Tibial nerve (tissue), 4 donors: Measurements from ENCODE around the gene LYPD1. TPM values are rescaled to one million over a fixed set of nuclear protein-coding genes. Genes with fewer than 3 reads are reported as not detected.

Experiments used
- DNase-seq, 2 donors: peaks; one replicate each; pipeline ENCODE4 v3.0.0-alpha.2; 2019; ENCODE audit warnings: low spot score in 2 of 2
- H3K27ac ChIP-seq, 4 donors: fragments of 200-600 bp; sonication (generic) in 3 of 4; one replicate each; pipeline ENCODE4 v1.5.1; 2017 to 2019; ENCODE audit warnings: mild to moderate bottlenecking in 1 of 4
- H3K27me3 ChIP-seq, 2 donors: fragments of 200-600 bp; sonication (generic) in 1 of 2; one replicate each; pipeline versions ENCODE4 v1.5.1 to v1.6.0; 2017 to 2019
- H3K36me3 ChIP-seq, 3 donors: fragments of 200-600 bp; sonication (generic); one replicate each; pipeline ENCODE4 v1.5.1; 2018 to 2019
- H3K4me1 ChIP-seq, 4 donors: fragments of 200-600 bp; sonication (generic) in 3 of 4; one replicate each; pipeline ENCODE4 v1.5.1; 2017 to 2019
- H3K4me3 ChIP-seq, 4 donors: fragments of 200-600 bp; sonication (generic) in 3 of 4; one replicate each; pipeline ENCODE4 v1.5.1; 2017 to 2019; ENCODE audit warnings: mild to moderate bottlenecking in 1 of 4, moderate library complexity in 1 of 4
- H3K9me3 ChIP-seq, 4 donors: fragments of 200-600 bp; sonication (generic) in 3 of 4; one replicate each; pipeline ENCODE4 v1.5.1; 2017 to 2019
- EP300 ChIP-seq, 2 donors: sonication (generic); formaldehyde crosslinking; IDR thresholded peaks; one replicate each; pipeline ENCODE4 v1.6.1; 2017; ENCODE audit warnings: antibody characterized with exemption in 2 of 2, mild to moderate bottlenecking in 1 of 2
- POLR2A ChIP-seq, 2 donors: fragments of 450-650 bp; IDR thresholded peaks; one replicate each; pipeline ENCODE4 v1.6.1; 2017; ENCODE audit warnings: antibody characterized with exemption in 2 of 2, mild to moderate bottlenecking in 2 of 2, moderate library complexity in 2 of 2
- WGBS, 2 donors: methylation state at CpG; one replicate each; pipeline ENCODE4 v1.1.5; 2018; 5-methylcytosine and 5-hydroxymethylcytosine counted together
- total RNA-seq, 4 donors: library from RNA; depleted of rRNA; stranded (reverse); fragments of >200 nt; gene quantifications; one replicate each; pipeline ENCODE4 v1.1.0, GENCODE V29; 2016
- TF ChIP-seq, protein P1 (sequence below), 5 experiments: fragments of 200-600 bp in 3 of 5; fragments of 450-650 bp in 2 of 5; sonication (generic) in 3 of 5; IDR thresholded peaks; one replicate each; pipeline ENCODE4 v1.5.1; 2016 to 2019; ENCODE audit warnings: antibody characterized with exemption in 5 of 5, mild to moderate bottlenecking in 3 of 5, moderate library complexity in 2 of 5

The LYPD1 gene
- total RNA-seq, 4 donors from 2014 or later: 0.22 to 7.5 (median 2.6) TPM

DNA sequence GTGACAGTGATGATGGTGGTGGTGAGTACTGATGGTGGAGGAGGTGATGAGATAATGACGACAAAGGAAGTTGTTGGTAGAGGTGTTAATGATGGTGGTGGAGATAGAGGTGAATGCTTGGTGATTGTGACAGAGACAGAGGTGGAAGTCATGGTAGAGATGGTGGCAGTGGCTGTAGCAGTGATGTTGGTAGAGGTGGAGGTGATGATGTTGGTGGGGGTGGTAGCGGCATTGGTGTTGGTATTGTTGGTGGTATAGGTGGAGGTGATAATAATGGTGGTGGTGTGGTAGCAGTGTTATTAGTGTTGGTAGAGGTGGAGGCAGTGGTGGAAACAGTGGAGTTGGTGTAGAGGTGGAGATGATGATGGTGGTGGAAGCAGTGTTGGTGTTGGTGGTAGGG is 36.4 kb downstream of the LYPD1 start:
- no peak overlapping the region for H3K4me3 ChIP-seq
- H3K4me1 ChIP-seq: peaks cover 0 to 11% (median 2%) of the 10 kb centered on the region in 4 donors
- TF ChIP-seq EP300 (IDR thresholded peaks at IDR 0.05) (no peak), POLR2A (IDR thresholded peaks at IDR 0.05) (no peak)
- TF ChIP-seq, protein P1, sequence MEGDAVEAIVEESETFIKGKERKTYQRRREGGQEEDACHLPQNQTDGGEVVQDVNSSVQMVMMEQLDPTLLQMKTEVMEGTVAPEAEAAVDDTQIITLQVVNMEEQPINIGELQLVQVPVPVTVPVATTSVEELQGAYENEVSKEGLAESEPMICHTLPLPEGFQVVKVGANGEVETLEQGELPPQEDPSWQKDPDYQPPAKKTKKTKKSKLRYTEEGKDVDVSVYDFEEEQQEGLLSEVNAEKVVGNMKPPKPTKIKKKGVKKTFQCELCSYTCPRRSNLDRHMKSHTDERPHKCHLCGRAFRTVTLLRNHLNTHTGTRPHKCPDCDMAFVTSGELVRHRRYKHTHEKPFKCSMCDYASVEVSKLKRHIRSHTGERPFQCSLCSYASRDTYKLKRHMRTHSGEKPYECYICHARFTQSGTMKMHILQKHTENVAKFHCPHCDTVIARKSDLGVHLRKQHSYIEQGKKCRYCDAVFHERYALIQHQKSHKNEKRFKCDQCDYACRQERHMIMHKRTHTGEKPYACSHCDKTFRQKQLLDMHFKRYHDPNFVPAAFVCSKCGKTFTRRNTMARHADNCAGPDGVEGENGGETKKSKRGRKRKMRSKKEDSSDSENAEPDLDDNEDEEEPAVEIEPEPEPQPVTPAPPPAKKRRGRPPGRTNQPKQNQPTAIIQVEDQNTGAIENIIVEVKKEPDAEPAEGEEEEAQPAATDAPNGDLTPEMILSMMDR (IDR thresholded peaks at IDR 0.05): no peak
- DNase-seq: no peak
- no peaks in the 10 kb centered on the region for H3K27me3 ChIP-seq
- H3K36me3 ChIP-seq: no peaks in the 10 kb centered on the region
- WGBS, 2 donors: 93 to 99% methylated on average over 2 of the region's 2 CpGs
- H3K27ac ChIP-seq: no peak overlapping the region
- no peaks in the 10 kb centered on the region for H3K9me3 ChIP-seq

DNA sequence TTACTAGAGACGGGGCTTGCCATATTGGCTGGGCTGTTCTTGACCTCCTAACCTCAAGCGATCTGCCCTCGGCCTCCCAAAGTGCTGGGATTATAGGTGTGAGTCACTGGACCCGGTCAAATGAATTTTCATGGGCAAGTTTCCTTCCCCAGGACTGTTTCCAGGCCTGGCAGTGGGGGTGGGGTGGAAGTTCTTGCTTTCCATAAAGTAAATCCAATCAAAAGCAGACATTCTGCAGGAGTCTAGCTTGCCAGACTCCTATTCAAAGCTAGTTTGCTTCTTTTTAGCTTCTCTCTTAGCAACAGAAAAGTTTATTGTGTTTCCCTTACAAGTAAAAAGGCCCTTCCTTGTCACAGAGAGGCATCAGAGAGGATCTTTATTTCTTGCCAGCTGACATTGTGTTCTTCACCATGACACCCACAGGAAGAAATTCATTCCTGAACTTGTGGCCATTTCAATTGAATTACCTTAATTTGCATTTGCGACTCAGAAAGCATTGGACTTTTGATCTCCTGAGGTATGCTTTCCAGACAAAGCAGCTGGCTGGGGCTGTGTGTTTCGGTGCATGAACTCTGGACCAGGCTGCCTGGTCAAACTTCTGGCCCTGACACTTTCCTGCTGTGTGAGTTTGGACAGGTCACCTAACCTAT is 37.9 kb downstream of the LYPD1 start:
- peaks cover 0 to 11% (median 2%) of the 10 kb centered on the region in 4 donors for H3K4me1 ChIP-seq
- TF ChIP-seq, protein P1 (IDR thresholded peaks at IDR 0.05): no peak
- TF ChIP-seq POLR2A (IDR thresholded peaks at IDR 0.05): no peak
- no peak for TF ChIP-seq EP300 (IDR thresholded peaks at IDR 0.05)
- 28 to 36% methylated on average over 6 of the region's 6 CpGs for WGBS, 2 donors
- H3K36me3 ChIP-seq: no peaks in the 10 kb centered on the region
- H3K27me3 ChIP-seq: no peaks in the 10 kb centered on the region
- no peaks in the 10 kb centered on the region for H3K9me3 ChIP-seq
- no peak for DNase-seq
- H3K4me3 ChIP-seq: no peak overlapping the region
- H3K27ac ChIP-seq: no peak overlapping the region

GRCh38 chr2:132627536-132627935 is 42.5 kb downstream of the LYPD1 start:
- no peak for DNase-seq
- Histone ChIP-seq H3K27ac (no peak overlapping the region), H3K9me3 (no peaks in the 10 kb centered on the region), H3K4me1 (peaks cover 0 to 10% (median 2%) of the 10 kb centered on the region in 4 donors), H3K36me3 (no peaks in the 10 kb centered on the region), H3K27me3 (no peaks in the 10 kb centered on the region), H3K4me3 (no peak overlapping the region)
- TF ChIP-seq EP300 (IDR thresholded peaks at IDR 0.05) (no peak), POLR2A (IDR thresholded peaks at IDR 0.05) (no peak)
- TF ChIP-seq, protein P1 (IDR thresholded peaks at IDR 0.05): no peak
- WGBS, 2 donors: 64 to 68% methylated on average over 3 of the region's 3 CpGs

DNA sequence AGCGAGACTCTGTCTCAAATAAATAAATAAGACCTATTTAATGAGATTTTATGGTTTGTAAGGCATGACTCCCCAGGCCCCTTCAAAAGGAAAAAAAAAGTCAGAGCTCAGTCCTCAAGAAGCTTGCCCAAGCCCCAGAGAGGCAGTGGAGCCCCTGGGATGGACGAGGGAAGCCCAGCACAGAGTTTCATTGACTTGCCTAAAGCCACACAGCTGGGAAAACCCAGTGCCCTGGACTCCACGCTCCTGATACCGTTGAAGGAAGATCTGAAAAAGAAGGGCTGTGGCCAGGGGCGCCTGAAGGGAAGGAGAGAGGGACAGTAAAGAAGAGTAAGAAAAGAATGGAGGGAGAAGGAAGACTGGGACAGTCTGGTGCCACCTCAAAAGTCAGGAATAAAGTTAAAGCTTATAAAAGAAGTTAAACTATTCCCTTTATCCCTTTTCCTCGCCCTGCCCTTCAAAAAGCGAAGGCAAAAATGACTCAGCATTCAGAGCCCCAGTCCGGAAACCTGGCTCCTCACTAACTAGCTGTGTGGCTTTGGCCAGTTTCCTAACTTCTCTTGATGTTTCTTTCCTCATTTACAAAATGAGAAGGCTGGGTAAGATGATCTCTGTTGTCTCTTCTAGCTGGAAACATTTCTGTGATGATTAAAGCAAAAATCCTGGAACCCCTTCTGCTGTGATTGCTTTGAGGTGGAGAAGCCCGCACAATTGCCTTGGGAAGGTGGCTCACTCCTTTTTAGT is 46.7 kb downstream of the LYPD1 start:
- H3K27me3 ChIP-seq: no peaks in the 10 kb centered on the region
- 60 to 70% methylated on average over 9 of the region's 9 CpGs for WGBS, 2 donors
- no peak overlapping the region for H3K27ac ChIP-seq
- no peaks in the 10 kb centered on the region for H3K4me1 ChIP-seq
- TF ChIP-seq EP300 (IDR thresholded peaks at IDR 0.05): no peak
- TF ChIP-seq POLR2A (IDR thresholded peaks at IDR 0.05): no peak
- TF ChIP-seq, protein P1 (IDR thresholded peaks at IDR 0.05): no peak
- no peak overlapping the region for H3K4me3 ChIP-seq
- no peaks in the 10 kb centered on the region for H3K9me3 ChIP-seq
- H3K36me3 ChIP-seq: no peaks in the 10 kb centered on the region
- DNase-seq: no peak
